Activated CD8-positive, alpha-beta T cell treated with anti-CD3 and anti-CD28 coated beads for 36 hours (primary cell): ENCODE measurements around the gene PSMD4. TPM values are rescaled to one million over a fixed set of nuclear protein-coding genes. Genes with fewer than 3 reads are reported as not detected.

Source experiments
- ATAC-seq: fragments of 200-7000 bp; cut with Tn5 transposase; one replicate; pipeline ENCODE4 v1.10.0; 2021; ENCODE audit warnings: mild to moderate bottlenecking, moderate library complexity
- CTCF ChIA-PET: fragments of 350-600 bp; sonication (Branson Sonifier 250); formaldehyde crosslinking; loops from one replicate; lab custom pipeline; 2021; ENCODE audit warnings: antibody characterized with exemption; lab: Charles Lee
- POLR2A ChIA-PET: fragments of 350-600 bp; sonication (Branson Sonifier 250); formaldehyde crosslinking; loops from one replicate; lab custom pipeline; 2021; ENCODE audit warnings: antibody characterized with exemption; lab: Charles Lee
- DNase-seq: peaks from one replicate; pipeline ENCODE4 v3.0.0-alpha.2; 2020
- H3K27ac Mint-ChIP-seq: one replicate; pipeline ENCODE4 v1.8.0; 2021; ENCODE audit warnings: mild to moderate bottlenecking, mixed read lengths
- H3K27me3 Mint-ChIP-seq: one replicate; pipeline ENCODE4 v1.8.0; 2021; ENCODE audit warnings: mixed read lengths
- H3K36me3 Mint-ChIP-seq: one replicate; pipeline ENCODE4 v1.8.0; 2021; ENCODE audit warnings: low read depth, mixed read lengths
- H3K4me1 Mint-ChIP-seq: one replicate; pipeline ENCODE4 v1.8.0; 2021; ENCODE audit warnings: low read depth, mixed read lengths
- H3K4me3 Mint-ChIP-seq: one replicate; pipeline ENCODE4 v1.8.0; 2021; ENCODE audit warnings: mild to moderate bottlenecking, moderate library complexity, mixed read lengths
- H3K9me3 Mint-ChIP-seq: one replicate; pipeline ENCODE4 v1.8.0; 2021; ENCODE audit warnings: mixed read lengths
- intact Hi-C: fragments of 100-400 bp; cut with micrococcal nuclease; formaldehyde crosslinking; loops from one replicate; pipeline ENCODE4 v1.10.0; 2022
- total RNA-seq, 2 experiments: library from RNA; stranded (reverse); gene quantifications; one replicate each; pipeline ENCODE4 v1.2.3, GENCODE V29; 2021
- TF ChIP-seq, protein P1 (sequence below): fragments of 200-600 bp; IDR thresholded peaks from one replicate; pipeline ENCODE4 v1.8.0; 2022; ENCODE audit warnings: antibody characterized with exemption, mild to moderate bottlenecking

PSMD4 gene
- total RNA-seq, 2 experiments from 2014 or later: 203 to 214 TPM

DNA sequence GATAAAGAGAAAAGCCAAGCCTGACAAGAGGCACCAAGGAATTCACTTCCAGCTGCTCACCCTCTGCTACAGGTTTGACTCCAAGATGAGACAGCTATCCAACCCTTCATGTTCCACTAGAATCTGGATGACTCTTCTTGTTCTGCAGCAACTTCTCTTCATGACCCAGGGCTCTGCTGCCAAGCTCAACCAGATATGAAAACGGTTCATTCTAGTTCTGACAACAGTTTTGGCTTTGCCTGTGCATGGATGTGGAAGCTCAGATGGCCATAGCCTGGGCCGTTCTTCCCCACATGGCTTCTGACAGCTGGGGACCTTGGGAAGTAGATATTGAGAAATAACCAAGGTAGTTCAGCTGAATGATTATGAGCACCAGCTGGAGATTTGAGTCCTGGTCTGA, 59.0 kb downstream of the PSMD4 start:
- Mint-ChIP-seq H3K4me1 (peaks cover 27% of the 10 kb centered on the region), H3K4me3 (no peak overlapping the region), H3K27me3 (no peaks in the 10 kb centered on the region), H3K27ac (peak overlapping the region; percentile 97), H3K36me3 (peaks cover 16% of the 10 kb centered on the region), H3K9me3 (no peaks in the 10 kb centered on the region)
- ChIA-PET CTCF (interaction anchor here (0.6 to 14.1 kb wide), 4 partner anchors 11 to 152 kb away, joined by 3 to 179 read pairs (median 42); no protein-coding TSS in a partner anchor), POLR2A (interaction anchor here (1.1 to 10.6 kb wide), 6 partner anchors 11 to 124 kb away, joined by 3 to 120 read pairs (median 6); partner anchors contain the start of genes PI4KB, PSMD4, VPS72 and ZNF687)
- intact Hi-C loops: no loop called here
- DNase-seq (no peak), ATAC-seq (no peak)
- TF ChIP-seq, protein P1, sequence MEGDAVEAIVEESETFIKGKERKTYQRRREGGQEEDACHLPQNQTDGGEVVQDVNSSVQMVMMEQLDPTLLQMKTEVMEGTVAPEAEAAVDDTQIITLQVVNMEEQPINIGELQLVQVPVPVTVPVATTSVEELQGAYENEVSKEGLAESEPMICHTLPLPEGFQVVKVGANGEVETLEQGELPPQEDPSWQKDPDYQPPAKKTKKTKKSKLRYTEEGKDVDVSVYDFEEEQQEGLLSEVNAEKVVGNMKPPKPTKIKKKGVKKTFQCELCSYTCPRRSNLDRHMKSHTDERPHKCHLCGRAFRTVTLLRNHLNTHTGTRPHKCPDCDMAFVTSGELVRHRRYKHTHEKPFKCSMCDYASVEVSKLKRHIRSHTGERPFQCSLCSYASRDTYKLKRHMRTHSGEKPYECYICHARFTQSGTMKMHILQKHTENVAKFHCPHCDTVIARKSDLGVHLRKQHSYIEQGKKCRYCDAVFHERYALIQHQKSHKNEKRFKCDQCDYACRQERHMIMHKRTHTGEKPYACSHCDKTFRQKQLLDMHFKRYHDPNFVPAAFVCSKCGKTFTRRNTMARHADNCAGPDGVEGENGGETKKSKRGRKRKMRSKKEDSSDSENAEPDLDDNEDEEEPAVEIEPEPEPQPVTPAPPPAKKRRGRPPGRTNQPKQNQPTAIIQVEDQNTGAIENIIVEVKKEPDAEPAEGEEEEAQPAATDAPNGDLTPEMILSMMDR: no peak

DNA sequence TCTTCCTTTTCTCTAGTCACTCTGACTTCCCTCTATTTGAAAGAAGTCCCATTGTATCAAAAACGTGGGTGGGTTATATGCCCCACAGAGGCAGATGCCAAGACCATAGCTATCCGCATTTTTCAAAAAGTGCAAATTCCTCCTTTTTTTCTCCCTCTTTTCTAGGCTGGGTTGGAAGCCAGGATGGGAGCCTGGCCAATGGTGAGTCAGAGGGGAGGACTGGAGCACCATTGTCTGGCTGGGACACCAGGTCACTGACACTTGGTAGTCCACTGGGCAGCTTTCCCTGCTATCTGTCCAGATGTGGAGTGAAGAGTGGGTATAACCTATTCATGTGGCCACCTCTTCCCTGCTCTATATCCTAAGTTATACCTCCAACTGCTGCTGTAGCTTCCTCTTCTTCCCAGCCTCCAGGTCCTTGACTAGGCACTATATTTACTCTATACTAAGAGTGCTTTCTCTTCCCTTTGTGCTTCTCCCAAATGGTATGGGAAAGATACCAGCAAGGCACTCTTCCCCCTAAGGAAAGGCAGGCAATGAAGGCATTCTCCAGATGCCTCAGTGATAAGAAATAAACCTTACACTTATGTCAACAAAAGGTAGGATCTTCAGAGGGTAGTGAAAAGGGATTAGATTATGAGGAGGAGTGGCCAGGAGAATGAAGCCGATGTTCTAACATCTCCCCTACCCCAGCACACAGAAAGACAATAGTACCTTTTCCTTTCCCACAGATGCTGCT, 59.8 kb downstream of the PSMD4 start:
- DNase-seq: no peak
- intact Hi-C loops: no loop called here
- Mint-ChIP-seq H3K9me3 (no peaks in the 10 kb centered on the region), H3K36me3 (peaks cover 20% of the 10 kb centered on the region), H3K4me1 (peaks cover 30% of the 10 kb centered on the region), H3K27me3 (no peaks in the 10 kb centered on the region), H3K27ac (peak overlapping the region; percentile 35), H3K4me3 (no peak overlapping the region)
- no peak for ATAC-seq
- TF ChIP-seq, protein P1: no peak
- ChIA-PET CTCF (interaction anchor here (0.6 to 14.1 kb wide), 3 partner anchors 10 to 27 kb away, joined by 3 to 179 read pairs (median 79); no protein-coding TSS in a partner anchor), POLR2A (interaction anchor here (1.1 to 10.6 kb wide), 5 partner anchors 11 to 124 kb away, joined by 3 to 120 read pairs (median 4); partner anchors contain the start of genes PI4KB, PSMD4, VPS72 and ZNF687)

DNA sequence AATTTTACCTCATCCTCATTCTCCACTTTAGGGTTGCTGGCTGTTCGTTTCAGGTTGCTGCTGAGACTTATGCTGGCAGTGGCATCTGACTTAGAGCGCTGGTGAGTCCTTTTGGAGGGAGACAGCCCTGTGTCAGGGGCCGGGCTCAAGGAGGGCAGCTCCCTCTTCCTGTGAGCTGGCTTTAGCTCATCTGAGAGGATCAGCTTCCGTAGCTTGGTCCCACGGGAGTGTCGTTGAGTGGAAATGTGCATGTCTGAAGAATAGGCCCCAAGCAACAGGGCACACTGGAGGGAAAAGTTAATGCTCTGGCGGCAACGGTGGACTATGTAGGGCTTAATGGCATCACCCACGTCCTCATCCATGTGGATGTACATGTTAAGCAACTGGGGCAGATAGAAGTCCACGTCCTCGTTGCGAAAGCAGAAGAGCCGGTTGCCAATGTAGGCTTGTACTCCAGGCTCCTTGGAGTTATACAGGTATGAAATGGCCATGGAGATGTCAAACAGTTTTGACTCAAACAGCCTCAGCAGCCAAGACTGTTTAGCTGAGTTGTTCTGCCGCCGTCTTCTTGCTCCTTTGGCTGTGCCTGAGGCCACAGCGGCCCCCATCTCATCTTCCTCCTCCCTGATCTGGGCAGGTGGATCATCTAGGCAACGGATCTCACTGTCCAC, 61.2 kb downstream of the PSMD4 start:
- no peaks in the 10 kb centered on the region for H3K27me3 Mint-ChIP-seq
- TF ChIP-seq, protein P1: no peak
- CTCF ChIA-PET: interaction anchor here (1.2 to 14.1 kb wide), 3 partner anchors 11 to 26 kb away, joined by 4 to 179 read pairs (median 79); partner anchors contain the start of gene PI4KB
- ATAC-seq (no peak), DNase-seq (no peak)
- H3K9me3 Mint-ChIP-seq: no peaks in the 10 kb centered on the region
- H3K4me1 Mint-ChIP-seq: peaks cover 33% of the 10 kb centered on the region
- H3K36me3 Mint-ChIP-seq: peaks cover 30% of the 10 kb centered on the region
- H3K4me3 Mint-ChIP-seq: no peak overlapping the region
- POLR2A ChIA-PET: interaction anchor here (1.1 to 1.4 kb wide), 6 partner anchors 9 to 35 kb away, joined by 3 to 7 read pairs (median 4); partner anchors contain the start of gene PI4KB
- intact Hi-C loops: no loop called here
- H3K27ac Mint-ChIP-seq: no peak overlapping the region

Other genes starting within 250 kb of the PSMD4 start
- gene MINDY1, start 247.8 kb upstream of the PSMD4 start, total RNA-seq: 10 to 100 TPM; 10.4 TPM
- gene PRUNE1, start 246.3 kb upstream of the PSMD4 start, total RNA-seq: 10 to 100 TPM; 12.4 to 15.7 TPM
- 1 to 10 TPM in 1 of 2 experiments, under 1 TPM in 1; 0.54 to 1.4 TPM for gene BNIPL, start 218.1 kb upstream of the PSMD4 start, total RNA-seq
- gene C1orf56, start 207.0 kb upstream of the PSMD4 start, total RNA-seq: 1 to 10 TPM; 1.4 to 1.9 TPM
- 10 to 100 TPM; 86.5 to 92.8 TPM for gene CDC42SE1, start 195.1 kb upstream of the PSMD4 start, total RNA-seq
- gene MLLT11, start 194.3 kb upstream of the PSMD4 start, total RNA-seq: 1 to 10 TPM; 4.2 to 4.8 TPM
- 10 to 100 TPM; 17.5 to 19.3 TPM for gene GABPB2, start 184.0 kb upstream of the PSMD4 start, total RNA-seq
- gene SEMA6C, start 108.1 kb upstream of the PSMD4 start, total RNA-seq: 1 to 10 TPM; 3.4 to 3.7 TPM
- 10 to 100 TPM; 16.1 to 17.5 TPM for gene TNFAIP8L2, start 98.1 kb upstream of the PSMD4 start, total RNA-seq
- 1 to 10 TPM; 4.5 TPM for gene LYSMD1, start 88.8 kb upstream of the PSMD4 start, total RNA-seq
- 10 to 100 TPM; 57.0 to 59.6 TPM for gene SCNM1, start 88.6 kb upstream of the PSMD4 start, total RNA-seq
- gene TMOD4, start 78.8 kb upstream of the PSMD4 start, total RNA-seq: 1 to 10 TPM; 1.9 to 2.5 TPM
- gene VPS72, start 64.5 kb upstream of the PSMD4 start, total RNA-seq: 10 to 100 TPM; 47.4 to 61.0 TPM
- 10 to 100 TPM; 63.1 to 66.1 TPM for gene PIP5K1A, start 56.2 kb upstream of the PSMD4 start, total RNA-seq
- 10 to 100 TPM; 27.3 to 29.5 TPM for gene ZNF687, start 27.6 kb downstream of the PSMD4 start, total RNA-seq
- gene PI4KB, start 72.7 kb downstream of the PSMD4 start, total RNA-seq: 10 to 100 TPM; 46.6 to 47.3 TPM
- 10 to 100 TPM; 55.6 to 55.7 TPM for gene RFX5, start 92.5 kb downstream of the PSMD4 start, total RNA-seq
- gene SELENBP1, start 118.0 kb downstream of the PSMD4 start, total RNA-seq: not detected
- gene PSMB4, start 144.8 kb downstream of the PSMD4 start, total RNA-seq: 100 to 1,000 TPM; 350 to 353 TPM
- gene POGZ, start 204.8 kb downstream of the PSMD4 start, total RNA-seq: 10 to 100 TPM; 69.0 to 70.6 TPM